K562 (cell line): ENCODE results near the gene SHMT1.
"Not testable (repeated sequence)": the region's sequence is repeated elsewhere in the genome, so short reads cannot be mapped to it uniquely, and the experiment has no call there.

Experiments
- NR2C2 ChIP-seq, 2 experiments: fragments of 200-800 bp in 1 of 2; sonication (Bioruptor generic) in 1 of 2; sonication (generic) in 1 of 2; formaldehyde crosslinking in 1 of 2; IDR thresholded peaks; 2 replicates each; pipeline versions ENCODE4 v1.6.1 to v1.8.0; 2016 to 2022; ENCODE audit warnings: mild to moderate bottlenecking in 1 of 2, missing compliant biosample characterization in 1 of 2, missing genetic modification characterization in 1 of 2, missing genetic modification reagents in 1 of 2
- SAP30 ChIP-seq: fragments of 200-600 bp; sonication (generic); IDR thresholded peaks from 2 replicates; pipeline ENCODE4 v1.6.1; 2012; ENCODE audit warnings: borderline replicate concordance, low read depth, mild to moderate bottlenecking, moderate library complexity, low read length, control low read depth, inconsistent platforms; ENCODE audit not compliant: insufficient read depth, poor library complexity, severe bottlenecking
- ZNF239 ChIP-seq: fragments of 250-450 bp; sonication (Bioruptor Pico); IDR thresholded peaks from 2 replicates; pipeline ENCODE4 v1.4.0; 2020; ENCODE audit warnings: mild to moderate bottlenecking

GRCh38 chr17:18388266-18388665, 24.9 kb upstream of the SHMT1 start:
- not testable (repeated sequence) for TF ChIP-seq NR2C2 (CRISPR knock-in tag; IDR thresholded peaks at IDR 0.05); NR2C2 (tag; IDR thresholded peaks at IDR 0.05); ZNF239 (CRISPR knock-in tag); SAP30
